GM04504 (cell line): Measurements from ENCODE around the gene UBE2E2.
A peak's percentile ranks its signal among the peaks of the same experiment; 100 is the strongest.

ENCODE experiments used
- DNase-seq: peaks from one replicate; pipeline ENCODE4 v3.0.0-alpha.2; 2012; ENCODE audit warnings: low read depth

UBE2E2 gene

DNA sequence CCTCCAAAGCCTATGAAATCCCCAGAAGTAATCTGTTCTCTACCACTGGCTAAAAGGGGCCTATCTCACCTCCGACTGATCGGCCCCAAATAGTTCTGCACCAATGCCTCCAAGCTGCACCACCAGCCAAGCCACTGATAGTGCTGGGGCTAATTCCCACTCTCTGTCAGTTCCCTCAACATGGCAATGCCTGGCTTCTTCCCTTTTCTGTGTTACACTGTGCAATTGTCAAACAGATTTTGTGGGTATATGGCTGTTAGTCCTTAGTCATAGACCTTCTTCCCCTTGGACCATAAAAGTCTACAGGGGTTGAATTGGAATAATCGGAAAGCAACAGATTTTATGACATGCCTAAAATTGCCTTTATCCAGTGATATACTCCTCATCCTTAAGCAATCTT lies 9.3 kb upstream of the UBE2E2 start:
- DNase-seq: no peak

DNA sequence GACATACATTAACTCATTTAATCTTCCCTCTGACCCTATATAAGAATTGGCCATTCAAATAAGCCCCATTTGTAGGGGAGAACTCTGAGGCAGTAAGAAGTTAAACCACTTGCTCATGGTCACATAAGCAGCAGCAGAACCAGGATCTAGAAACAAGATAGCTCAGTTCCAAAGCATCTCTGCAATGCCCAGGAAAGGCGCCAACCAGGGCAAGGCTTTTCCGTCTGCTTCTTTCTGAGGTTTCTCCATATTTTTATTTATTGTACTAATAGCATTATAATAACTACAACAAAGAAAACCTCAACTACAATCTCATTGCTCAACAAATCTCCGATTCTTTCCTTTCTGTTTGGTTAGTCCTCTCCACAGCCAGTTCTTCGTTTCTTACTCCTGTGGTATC lies 4.3 kb upstream of the UBE2E2 start:
- peak; percentile 53 for DNase-seq

DNA sequence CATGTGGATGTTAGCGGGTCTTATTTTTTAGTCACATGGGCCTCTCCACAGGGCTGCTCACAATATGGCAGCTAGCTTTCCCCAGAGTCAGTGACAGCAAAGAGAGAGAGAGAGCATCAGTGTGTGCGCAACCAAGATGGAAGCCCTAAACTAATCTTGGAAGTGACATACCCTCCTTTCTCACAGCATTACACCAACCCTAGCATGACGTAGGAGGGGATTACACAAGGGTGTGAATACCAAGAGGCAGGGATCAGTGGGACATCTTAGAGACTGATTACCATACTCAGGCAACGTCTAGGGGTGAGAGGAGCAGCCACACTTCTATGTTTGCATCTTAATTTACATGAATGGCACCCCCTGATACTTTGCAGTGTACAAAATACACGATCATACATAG lies 3.5 kb upstream of the UBE2E2 start:
- DNase-seq: no peak

DNA sequence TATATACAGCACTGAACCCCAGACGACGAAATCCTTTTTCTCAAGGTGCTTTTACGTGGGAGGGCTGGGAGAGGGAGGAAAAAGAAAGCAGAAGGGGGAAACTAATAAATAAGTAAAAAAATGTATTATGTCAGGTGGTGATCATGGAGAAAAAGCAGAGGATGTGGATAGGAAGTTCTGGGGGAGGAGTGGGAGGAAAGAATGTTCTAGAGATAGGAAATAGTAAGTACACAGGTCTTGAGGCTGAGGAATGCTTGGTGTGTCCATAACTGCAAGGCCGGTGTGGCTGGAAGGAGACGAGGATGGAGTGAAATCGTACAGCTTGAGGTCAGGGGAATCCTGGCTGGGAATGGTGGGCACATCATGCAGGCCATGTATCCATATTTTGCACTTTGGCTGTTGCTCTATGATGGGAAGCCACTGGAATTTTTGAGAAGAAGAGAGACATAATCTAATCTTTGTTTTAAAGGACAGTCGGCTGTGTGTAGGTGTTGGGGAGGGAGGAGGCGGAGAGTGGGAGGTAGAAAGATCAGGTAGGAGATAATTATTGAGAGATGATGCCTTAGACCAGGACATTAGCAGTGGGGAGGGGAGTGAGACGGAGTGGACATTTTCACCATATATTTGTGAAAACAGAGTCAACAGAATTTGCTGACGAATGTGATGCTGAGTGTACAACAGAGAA lies 1.8 kb upstream of the UBE2E2 start:
- DNase-seq: no peak

DNA sequence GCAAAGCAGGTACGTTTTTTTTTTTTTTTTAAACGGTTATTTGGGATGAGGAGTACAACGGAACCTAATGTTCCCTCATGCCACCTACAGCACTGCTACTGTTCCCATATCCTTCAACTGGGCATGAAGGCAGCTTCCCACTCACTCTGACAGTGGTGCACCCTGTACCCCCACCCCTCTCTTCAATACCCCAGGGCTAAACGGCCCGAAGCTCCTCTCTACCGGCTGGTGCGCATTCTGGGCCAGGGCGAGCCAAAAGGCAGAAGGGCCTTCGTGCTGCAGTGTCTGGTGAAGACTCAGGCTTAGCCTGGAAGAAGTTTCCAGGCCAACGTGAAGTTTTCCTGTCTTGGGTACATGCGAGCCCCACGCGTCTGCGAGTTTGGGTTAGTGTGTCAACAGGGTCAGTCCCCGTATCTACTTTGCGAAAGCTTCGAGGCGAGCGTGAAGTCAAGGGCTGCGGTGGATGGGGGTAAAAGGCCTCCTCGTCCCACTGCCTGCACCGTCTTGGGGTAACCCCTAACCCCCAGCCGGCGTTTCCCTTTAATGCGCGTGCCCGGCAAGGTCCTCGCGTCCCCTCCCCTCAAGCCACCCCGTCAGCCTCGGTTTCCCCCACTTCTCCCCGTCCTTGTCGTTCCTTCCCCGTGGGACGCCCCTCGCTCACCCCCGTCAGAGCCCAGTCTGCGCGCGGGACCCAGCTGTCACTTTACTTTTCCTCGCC lies 765 bp upstream of the UBE2E2 start:
- no peak for DNase-seq

DNA sequence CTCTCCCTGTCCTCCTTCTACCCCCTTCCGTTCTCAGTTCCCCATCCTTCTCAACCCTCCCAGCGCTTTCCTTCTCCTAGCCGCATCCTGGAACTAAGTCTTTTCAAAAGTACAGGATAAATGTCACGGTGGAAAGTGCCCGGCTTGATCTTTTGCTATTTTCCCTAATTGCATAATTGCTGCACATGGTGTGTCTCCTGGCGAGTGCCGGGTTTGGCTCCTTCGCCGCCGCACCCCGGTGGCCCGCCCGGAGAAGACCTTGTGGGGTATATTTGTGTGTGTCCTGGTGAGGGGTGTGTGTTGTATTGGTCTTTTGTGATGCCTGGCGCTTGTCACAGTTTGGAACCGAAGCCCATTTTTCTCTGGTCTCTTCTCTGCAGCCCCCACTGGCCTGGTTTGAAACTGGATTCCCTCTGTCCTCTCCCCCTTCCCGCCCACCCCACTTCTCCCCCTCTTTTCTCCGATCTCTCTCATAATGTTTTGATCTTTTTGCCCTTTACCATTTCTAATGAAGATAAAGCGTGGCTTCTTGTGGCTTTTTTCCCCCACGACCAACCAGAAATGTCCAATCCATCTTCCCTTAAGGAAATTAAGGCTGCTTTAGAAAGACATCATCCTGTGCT lies 692 bp downstream of the UBE2E2 start:
- no peak for DNase-seq

DNA sequence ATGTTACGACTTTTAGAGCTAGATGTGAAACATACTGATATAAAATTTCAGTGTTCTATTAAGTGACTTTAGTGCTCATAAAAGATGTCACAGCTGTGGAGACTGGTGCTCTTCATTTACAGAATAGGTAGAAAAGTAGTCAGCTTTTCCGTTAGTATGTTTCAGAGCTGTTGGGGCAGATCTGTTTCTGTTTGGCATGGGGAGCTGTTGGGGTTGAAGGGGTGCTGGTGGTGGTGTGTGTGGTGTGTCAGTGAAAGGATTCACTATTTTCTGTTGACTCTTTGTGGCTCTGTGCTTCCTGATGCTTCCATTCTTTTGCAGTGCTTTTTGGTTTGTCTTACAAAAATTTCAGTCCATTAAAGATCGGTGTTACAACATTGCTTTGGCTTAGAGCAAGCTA lies 3.2 kb downstream of the UBE2E2 start:
- no peak for DNase-seq

DNA sequence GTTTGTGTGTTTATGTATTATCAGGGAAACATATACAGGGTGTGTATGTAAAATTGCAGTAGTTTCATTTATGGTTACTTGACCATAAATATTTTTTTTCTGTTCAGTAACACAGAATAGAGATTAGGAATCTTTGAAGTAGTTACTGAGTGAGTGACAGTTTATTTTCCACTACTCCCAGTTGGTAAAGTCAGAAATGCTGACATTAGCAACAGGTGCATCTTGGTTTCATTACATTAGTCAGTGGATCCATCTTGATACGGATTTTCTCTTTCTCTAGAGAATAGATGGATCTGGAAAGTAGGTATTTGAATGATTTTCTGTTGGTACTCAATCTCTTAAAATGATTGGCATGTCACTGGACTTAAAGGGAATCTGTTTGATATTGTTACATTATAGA lies 6.0 kb downstream of the UBE2E2 start:
- DNase-seq: no peak

DNA sequence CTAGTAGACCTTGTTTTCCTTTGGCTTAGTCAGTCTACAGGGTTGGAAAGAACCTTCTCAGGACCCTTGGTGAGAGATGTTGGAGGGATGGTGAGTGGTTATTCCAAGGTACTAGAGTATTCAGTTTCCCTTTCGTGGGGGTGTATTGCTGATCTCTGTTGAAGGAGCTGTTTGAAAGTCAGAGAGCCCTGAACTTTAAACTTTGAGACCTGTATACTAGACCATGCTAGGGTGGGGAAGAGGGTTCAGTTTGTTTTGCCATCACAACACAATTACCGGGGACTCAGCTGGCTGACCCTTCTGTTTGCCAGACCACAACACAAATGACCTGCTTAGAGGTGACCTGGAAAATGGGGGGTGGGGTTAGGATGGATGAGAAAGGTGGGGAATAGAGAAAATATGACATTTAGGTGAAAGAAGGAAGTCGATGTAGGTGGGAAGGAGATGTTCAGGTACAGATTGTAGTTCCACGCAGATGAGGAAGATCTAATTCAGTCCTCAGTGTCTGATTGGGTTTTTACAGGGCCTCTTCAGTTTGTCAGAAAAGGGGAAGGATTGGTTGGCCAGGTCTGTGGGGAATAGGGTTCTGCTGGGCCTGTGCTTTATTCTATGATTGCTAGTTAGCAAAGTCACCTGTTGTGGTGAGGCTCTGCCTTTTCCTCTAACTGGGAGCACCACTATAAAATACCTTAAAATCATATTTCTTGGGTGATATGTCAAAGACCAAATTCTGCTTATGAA lies 6.8 kb downstream of the UBE2E2 start:
- DNase-seq: no peak

DNA sequence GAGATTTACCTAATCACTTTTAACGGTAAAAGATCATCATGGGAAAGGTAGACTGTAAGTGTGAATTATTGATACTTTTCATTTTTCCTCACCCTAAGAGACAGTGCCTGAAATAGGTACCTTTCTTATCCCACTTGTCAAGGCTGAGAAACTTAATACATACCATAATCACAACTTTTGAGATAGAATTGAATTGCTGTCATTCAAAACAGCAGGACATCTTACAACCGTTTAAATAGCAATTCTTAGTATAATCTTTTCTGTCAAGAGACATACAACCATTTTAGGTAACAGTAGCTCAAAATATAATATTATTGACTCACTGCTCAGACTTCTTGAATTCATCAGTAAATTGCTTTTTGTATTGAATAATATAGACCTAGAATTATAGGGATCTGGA lies 10.7 kb downstream of the UBE2E2 start:
- no peak for DNase-seq

DNA sequence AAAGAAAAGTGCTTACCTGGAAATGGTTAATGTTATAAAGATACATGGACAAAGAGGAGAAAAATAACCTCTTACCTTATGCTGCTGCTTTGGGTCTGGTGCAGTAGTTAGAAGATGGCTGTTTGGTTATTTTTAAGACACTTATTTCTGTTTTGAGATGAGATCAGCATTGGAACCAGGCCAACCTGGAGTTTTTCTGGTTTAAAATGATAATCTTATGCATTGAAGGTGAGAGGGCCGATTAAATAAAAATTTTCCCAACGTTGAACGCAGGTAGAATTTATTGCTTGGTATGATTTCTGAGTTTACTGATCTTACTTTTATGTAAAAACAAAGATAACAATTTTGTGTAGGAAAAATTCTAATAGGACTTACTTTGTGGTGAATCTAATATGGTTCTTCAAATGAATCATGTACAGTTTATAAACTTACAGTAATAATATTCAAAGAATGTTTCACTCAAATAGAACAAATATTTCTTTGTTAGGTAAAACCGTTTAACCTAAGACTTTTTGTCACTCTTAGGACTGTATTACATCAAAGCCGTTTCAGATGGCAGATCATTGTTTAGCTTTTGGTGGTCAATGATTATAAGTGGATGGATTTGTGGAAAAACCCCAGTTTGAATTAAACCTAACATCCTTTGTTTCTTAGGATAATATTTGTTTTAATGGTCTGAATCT lies 14.9 kb downstream of the UBE2E2 start:
- DNase-seq: no peak

DNA sequence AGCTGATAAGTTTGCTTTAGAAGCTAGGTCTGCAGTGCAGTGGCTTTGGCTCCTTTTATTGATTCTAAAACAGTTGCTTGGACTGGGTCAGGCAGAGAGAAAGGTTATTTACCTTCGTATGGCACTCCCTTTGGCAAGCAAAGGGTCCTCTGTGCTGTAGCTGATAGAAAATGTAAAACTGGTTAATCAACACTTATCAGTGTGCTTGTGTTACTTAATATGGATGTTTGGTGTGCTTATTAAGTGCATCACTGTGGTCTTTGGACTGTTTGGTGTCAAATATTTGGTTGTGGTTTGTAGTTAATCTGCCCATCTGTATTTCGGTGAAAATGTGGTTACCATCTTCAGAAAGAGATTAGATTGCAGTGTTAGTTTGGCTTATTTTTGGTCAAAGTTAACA lies 16.0 kb downstream of the UBE2E2 start:
- DNase-seq: no peak

DNA sequence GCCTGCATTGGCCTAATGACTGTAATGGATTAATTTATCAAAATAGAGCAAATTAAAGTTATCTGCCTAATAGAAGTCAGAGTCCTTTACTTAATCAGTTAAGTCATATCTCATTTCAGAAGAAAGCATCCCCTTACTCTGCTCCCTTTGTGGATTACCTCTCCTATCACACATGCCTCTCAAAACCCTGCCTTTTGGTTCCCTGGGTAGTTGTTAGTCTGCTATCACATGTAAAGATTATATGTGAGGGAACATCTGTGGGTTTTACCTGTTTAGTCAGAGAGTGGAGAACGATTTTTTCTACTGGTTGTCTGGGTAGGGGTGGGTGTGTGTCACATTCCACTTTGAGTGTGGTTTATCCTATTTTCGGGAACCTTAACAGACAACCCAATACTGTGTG lies 16.4 kb downstream of the UBE2E2 start:
- DNase-seq: no peak

DNA sequence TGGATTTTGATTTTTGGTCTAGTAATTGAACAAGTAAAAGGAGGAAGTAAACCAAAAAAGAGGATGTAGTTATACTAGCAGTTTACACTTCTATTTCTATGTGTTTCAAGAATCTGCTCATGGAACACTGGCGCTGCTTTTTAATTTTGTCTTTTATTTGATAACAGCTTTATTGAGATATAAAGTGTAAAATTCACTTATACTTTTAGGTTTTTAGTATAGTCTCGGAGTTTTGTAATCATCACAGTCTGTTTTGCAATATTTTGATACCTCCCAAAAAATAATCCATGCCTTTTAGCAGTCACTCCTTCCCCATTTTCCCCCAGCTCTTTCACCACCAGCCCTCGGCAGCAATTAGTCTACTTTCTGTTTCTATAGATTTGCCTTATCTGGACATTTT lies 18.0 kb downstream of the UBE2E2 start:
- no peak for DNase-seq

DNA sequence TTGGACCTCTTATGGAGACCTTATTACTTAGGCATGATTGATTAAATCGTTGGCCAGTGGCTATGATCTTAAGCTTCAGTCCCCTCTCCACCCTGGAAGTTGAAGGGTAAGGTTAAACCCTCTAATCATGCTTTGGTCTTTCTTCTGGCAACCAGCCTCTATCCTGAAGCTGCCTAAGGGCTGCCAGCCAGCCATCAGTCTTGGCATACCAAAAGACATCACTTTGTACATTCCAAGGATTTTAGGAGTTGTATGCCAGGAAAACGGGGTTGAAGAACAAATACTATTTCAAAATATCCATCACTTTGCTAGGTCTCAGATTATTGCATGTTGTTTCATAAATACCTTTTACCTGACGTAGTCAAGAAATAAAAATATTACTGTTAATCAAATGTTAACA lies 28.9 kb downstream of the UBE2E2 start:
- no peak for DNase-seq

DNA sequence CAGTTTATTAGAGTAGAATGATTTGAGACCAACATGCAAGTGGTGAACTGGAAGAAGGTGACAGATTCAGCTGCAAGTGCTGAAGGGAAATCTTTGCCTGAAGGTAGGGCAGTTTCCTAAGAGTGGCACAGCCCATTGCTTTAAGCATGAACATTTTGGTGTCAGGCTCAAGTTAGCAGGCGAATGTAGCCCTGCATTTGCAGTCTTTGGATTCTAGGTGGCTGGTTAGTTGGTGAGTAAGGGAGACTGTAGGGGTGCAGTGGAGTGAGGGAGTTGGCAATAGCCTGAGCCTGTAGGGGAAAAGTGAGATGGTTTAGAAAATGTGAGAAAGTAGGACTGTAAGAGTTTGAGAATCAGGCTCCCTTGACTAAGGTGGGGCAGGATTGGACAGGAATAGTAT lies 29.7 kb downstream of the UBE2E2 start:
- no peak for DNase-seq

DNA sequence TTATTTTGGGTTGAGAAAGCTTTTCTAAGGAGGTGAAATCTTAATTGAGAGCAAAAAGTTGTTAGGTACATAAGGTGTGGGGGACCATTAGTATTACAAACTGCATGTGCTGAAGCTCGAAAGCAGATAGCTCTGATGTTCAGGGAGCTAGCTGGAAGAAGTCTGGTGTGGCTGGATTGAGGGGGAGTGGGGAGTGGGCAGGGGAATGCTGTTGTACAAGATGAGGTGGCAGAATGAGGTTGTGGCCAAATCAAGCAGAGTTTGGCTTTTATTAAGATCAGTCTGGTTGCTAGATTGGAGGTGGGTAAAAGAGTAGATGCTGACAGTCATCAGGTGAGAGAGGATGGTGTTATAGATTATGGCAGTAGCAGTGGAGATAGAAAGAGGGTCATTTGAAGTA lies 32.1 kb downstream of the UBE2E2 start:
- no peak for DNase-seq

DNA sequence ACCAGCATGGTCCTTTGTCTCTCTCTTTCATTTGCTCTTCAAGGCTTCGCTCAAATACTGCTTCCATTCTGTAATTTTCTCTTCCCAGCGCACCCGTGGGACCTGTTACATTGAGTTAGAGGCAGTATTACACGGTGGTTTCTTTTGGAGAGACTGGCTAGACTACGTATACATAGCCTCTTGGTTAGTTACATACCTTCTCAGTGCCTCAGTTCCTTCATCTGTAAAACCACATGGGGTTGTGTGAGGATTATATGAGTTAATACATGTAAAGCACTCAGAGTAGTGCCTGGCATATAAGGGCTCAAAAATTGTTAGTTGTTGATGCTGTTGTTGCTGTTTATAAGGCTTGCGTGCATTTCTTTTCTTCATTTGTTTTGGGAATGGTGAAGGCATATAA lies 33.8 kb downstream of the UBE2E2 start:
- DNase-seq: no peak

DNA sequence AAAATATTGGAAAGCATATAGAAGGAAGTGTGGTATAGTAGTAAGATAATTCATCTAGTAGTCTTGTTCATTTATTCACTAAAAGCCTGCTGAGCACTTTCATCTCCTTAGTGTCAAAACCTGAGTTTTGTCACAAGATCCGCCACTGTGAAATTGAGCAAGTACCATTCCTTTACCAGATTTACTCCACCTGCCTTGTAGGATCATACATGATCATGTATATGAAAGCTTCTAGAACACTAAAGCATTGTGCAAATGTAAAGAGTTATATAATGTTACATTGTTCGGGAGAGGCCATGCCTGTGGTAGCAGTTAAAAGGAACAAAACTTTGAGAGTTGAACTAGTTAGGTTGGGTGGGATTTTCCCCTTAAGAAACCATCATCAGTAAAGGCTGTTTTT lies 35.0 kb downstream of the UBE2E2 start:
- DNase-seq: no peak

DNA sequence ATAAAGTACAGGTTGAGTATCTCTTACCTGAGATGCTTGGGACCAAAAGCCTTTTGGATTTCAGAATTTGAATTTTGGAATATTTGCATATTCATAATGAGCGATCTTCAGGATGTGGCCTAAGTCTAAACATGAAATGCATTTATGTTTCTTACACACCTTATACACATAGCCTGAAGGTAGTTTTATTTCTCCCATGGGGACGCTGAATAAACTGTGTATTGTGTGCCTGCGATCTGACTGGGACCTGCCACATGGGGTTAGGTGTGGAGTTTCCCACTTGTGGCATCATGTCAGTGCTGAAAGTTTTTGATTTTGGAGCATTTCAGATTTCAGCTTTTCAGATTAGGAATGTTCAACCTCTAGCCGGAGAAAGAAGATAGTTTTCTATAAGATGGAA lies 35.5 kb downstream of the UBE2E2 start:
- no peak for DNase-seq

DNA sequence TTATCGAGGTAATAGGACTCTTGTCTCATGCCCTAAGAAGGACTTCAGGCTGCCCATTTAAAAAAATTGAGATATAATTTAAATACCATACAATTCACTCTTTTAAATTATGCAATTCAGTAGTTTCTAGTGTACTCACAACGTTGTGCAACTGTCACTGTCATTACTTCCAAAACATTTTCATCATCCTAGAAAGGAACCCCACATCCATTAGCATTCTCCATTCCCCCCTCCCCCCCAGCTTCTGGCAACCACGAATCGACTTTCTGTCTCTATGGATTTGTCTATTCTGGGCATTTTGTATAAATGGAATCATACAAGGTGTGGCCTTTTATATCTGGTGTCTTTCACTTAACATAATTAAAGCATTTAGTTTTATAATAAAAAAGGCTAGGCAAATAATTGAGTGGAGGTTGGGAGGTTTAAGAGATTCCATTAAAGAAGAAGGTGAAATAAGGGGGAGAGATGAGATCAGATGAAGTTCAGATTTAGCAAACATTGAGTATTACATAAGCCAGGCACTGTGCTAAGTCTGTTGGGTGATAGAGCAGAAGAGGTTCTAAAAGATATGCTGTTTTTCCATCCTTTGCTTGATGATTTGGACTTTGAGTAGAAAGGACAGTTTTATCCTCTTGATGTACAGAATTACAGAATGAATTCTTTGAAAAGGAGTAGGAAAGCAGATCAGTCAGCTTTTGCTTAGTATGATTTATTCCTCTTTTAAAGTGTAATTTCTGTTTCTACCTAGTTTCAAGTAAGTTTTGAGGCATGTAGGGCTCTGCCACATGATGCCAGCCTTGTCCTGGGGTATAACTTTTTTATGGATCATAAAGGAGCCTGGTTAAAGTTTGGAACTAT lies 36.3 kb downstream of the UBE2E2 start:
- DNase-seq: no peak
